Loucy (cell line): ENCODE measurements around the gene COQ2.

ENCODE experiments used
- EZH2phosphoT487 ChIP-seq: fragments of 200-600 bp; IDR thresholded peaks from 2 replicates; pipeline ENCODE4 v1.6.1; 2018; ENCODE audit warnings: antibody characterized with exemption, mild to moderate bottlenecking, moderate library complexity, borderline replicate concordance
- TF ChIP-seq, protein P1 (sequence below): fragments of 200-600 bp; sonication (generic); conservative IDR thresholded peaks from 2 replicates; pipeline ENCODE4 v1.5.1; 2014; ENCODE audit warnings: mild to moderate bottlenecking, antibody characterized with exemption, low read length

GRCh38 chr4:83214079-83214478 is 70.5 kb downstream of the COQ2 start:
- TF ChIP-seq, protein P1, sequence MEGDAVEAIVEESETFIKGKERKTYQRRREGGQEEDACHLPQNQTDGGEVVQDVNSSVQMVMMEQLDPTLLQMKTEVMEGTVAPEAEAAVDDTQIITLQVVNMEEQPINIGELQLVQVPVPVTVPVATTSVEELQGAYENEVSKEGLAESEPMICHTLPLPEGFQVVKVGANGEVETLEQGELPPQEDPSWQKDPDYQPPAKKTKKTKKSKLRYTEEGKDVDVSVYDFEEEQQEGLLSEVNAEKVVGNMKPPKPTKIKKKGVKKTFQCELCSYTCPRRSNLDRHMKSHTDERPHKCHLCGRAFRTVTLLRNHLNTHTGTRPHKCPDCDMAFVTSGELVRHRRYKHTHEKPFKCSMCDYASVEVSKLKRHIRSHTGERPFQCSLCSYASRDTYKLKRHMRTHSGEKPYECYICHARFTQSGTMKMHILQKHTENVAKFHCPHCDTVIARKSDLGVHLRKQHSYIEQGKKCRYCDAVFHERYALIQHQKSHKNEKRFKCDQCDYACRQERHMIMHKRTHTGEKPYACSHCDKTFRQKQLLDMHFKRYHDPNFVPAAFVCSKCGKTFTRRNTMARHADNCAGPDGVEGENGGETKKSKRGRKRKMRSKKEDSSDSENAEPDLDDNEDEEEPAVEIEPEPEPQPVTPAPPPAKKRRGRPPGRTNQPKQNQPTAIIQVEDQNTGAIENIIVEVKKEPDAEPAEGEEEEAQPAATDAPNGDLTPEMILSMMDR: no peak
- TF ChIP-seq EZH2phosphoT487: no peak
